C4-2B (cell line): ENCODE data around the gene SPOCK3.
"Not testable (repeated sequence)": the region's sequence is repeated elsewhere in the genome, so short reads cannot be mapped to it uniquely, and the experiment has no call there.

Experiments
- H3K27ac ChIP-seq: fragments of 450-650 bp; 2 replicates; pipeline ENCODE4 v1.5.1; 2017
- CTCF ChIP-seq: fragments of 450-650 bp; conservative IDR thresholded peaks from 2 replicates; pipeline ENCODE4 v1.5.1; 2017; ENCODE audit warnings: mild to moderate bottlenecking
- ZFX ChIP-seq: fragments of 450-650 bp; IDR thresholded peaks from 2 replicates; pipeline ENCODE4 v1.6.1; 2017

Gene SPOCK3

DNA sequence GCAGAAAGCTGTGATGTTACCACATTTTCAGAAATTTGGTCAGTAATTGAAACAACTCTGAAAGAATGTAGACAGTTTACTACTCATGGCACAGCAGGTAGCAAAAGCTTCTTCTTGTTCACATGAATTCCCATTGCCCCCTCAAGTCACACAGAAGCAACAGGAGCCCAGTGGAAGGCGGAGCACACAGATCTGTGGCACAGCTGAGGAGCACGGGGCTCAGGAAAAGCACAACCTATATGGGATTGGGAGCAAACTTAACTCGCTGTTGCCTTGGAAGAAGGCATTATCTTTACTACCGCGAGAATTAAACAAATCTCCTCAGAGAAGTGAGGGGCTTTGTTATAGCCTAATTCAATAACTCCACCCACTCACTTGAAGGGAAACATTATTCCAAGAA lies 358.5 kb downstream of the SPOCK3 start:
- no peak overlapping the region for H3K27ac ChIP-seq
- no peak for TF ChIP-seq CTCF

DNA sequence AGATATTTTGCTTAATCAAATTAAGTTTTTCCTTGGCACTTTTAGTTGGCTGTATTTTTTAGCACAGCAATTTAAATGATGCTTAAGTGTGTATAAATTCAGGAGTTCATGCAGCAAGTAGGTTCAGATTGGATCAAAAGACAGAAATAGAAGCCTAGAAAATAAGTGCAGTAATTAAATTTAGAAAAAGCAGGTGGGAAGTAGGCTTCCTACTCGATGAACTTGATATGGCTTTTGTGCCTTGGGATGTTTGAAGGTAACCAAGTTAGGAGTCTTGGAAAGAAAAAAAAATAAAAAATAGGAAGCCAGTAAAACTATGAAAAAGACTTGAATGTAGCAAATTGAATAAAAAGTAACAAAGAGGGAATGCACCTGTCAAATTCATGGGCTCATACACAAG lies 372.3 kb downstream of the SPOCK3 start:
- TF ChIP-seq ZFX (no peak), CTCF (no peak)
- H3K27ac ChIP-seq: no peak overlapping the region

GRCh38 chr4:166850398-166850797 lies 383.9 kb downstream of the SPOCK3 start:
- H3K27ac ChIP-seq: not testable (repeated sequence)

DNA sequence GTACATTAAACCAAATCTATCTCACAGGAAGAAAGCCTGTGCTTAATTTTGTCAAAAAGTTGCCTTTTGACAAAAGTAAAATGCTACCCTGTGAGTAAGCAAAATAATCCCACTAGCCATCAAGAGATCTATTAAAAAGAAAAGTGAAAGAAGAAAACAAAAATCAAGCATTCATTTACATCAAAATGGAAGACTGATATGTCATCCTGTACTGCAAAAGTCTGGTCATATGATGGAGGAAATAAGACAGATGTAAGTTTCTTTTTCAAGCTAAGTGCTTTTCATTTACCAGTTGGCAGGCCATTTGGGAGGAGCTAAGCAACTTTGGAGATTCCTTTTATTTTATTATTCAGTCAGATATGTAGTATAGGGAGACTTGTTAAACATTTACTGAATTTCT lies 387.4 kb downstream of the SPOCK3 start:
- no peak overlapping the region for H3K27ac ChIP-seq
- no peak for TF ChIP-seq CTCF
- TF ChIP-seq ZFX: no peak

- no peak overlapping the region for H3K27ac ChIP-seq
Observed at GRCh38 chr4:166842795-166843261, 391.5 kb downstream of the SPOCK3 start.

GRCh38 chr4:166839615-166840251 lies 394.6 kb downstream of the SPOCK3 start:
- H3K27ac ChIP-seq: no peak overlapping the region

More at GRCh38 chr4:166842795-166843261, 391.5 kb downstream of the SPOCK3 start:
- no peak for TF ChIP-seq ZFX
- TF ChIP-seq CTCF: no peak

DNA sequence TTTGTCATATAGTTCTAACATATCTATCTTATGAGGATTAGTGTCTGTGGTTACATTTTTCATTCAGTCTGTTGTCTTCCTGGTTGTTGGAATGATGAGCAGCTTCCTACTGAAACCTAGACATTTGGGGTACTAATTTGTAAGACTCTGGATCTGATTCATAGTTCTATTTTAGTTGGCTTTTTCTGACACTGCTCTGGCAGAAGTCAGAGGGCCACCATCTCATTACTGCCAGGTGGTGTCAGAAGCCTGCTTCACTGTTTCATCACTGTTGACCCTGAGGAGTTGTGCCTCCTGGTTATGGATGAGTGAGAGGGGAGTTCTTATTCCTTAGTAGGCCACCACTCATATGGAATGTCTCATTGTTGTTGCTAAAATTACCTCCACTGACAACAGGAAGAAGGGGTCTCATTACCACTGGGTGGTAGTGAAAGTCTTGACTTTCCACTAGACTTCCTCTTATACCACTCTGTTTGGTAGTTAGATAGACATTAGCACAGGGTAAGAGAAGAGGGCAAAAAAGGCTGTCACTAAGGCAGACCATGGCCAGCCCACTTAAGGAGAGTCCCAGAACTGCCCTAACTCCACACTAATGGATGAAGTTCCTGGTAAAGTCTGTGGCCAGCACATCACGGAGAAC lies 395.2 kb downstream of the SPOCK3 start:
- TF ChIP-seq CTCF: no peak
- no peak for TF ChIP-seq ZFX
- no peak overlapping the region for H3K27ac ChIP-seq

More at GRCh38 chr4:166839615-166840251, 394.6 kb downstream of the SPOCK3 start:
- TF ChIP-seq CTCF: no peak; the same call in 1 of the 2 replicates
- TF ChIP-seq ZFX: no peak

GRCh38 chr4:166836865-166837264 lies 397.4 kb downstream of the SPOCK3 start:
- TF ChIP-seq ZFX (no peak), CTCF (no peak)
- H3K27ac ChIP-seq: no peak overlapping the region
